Measurements from ENCODE around the gene HHIPL1. TPM values are rescaled to one million over a fixed set of nuclear protein-coding genes. Genes with fewer than 3 reads are reported as not detected.

HHIPL1 gene
- total RNA-seq, 3 donors from 2014 or later: 0.26 to 3.2 (median 1.1) TPM

DNA sequence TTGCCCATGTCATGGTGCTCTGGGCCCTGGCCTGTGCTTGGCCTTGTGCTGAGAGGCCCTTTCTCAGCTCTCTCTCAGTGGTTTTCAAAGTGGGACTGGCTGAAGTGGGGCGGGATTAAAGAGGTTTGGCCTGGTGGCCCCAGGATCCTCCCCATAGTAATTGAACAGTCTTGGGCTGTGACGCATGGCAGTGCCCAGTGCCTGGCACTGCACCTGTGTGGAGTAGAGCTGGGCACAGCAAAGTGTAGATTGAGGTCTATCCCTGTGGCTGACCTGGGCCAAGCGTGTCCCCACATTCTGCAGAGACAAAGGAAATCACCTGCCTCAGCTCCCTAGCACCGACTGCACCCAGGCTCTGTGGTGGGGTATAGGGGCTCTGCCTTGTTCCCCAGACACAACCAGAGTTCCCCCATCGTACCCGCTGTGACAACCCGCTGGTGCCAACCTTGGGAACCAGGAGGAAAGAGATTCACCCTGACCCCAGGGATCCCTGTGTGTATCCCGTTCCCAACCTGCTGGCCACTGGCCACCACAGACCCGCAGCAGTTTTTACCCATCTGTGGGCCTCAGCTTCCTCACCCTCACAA is 29.2 kb downstream of the HHIPL1 start:
- Histone ChIP-seq H3K9me3 (peaks cover 14% of the 10 kb centered on the region), H3K36me3 (ENCODE audit: low read depth) (no peaks in the 10 kb centered on the region), H3K4me3 (no peak overlapping the region), H3K4me1 (ENCODE audit: low read depth) (peaks cover 3% of the 10 kb centered on the region)
- no peak for DNase-seq
- intact Hi-C loops (cut with DNase I, micrococcal nuclease): no loop called here
- TF ChIP-seq, protein P1, sequence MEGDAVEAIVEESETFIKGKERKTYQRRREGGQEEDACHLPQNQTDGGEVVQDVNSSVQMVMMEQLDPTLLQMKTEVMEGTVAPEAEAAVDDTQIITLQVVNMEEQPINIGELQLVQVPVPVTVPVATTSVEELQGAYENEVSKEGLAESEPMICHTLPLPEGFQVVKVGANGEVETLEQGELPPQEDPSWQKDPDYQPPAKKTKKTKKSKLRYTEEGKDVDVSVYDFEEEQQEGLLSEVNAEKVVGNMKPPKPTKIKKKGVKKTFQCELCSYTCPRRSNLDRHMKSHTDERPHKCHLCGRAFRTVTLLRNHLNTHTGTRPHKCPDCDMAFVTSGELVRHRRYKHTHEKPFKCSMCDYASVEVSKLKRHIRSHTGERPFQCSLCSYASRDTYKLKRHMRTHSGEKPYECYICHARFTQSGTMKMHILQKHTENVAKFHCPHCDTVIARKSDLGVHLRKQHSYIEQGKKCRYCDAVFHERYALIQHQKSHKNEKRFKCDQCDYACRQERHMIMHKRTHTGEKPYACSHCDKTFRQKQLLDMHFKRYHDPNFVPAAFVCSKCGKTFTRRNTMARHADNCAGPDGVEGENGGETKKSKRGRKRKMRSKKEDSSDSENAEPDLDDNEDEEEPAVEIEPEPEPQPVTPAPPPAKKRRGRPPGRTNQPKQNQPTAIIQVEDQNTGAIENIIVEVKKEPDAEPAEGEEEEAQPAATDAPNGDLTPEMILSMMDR (IDR thresholded peaks at IDR 0.05): no peak
- no peak for ATAC-seq

- DNase-seq (no peak), ATAC-seq (no peak)
- TF ChIP-seq, protein P1 (IDR thresholded peaks at IDR 0.05): no peak
- H3K9me3 ChIP-seq: peaks cover 14% of the 10 kb centered on the region
- peaks cover 3% of the 10 kb centered on the region for H3K4me1 ChIP-seq (ENCODE audit: low read depth)
- intact Hi-C loops (cut with DNase I, micrococcal nuclease): no loop called here
- no peak overlapping the region for H3K4me3 ChIP-seq
- no peaks in the 10 kb centered on the region for H3K36me3 ChIP-seq (ENCODE audit: low read depth)
Observed at GRCh38 chr14:99674776-99675381, 29.9 kb downstream of the HHIPL1 start.

GRCh38 chr14:99675382-99675835 is 30.5 kb downstream of the HHIPL1 start:
- DNase-seq (no peak), ATAC-seq (no peak)
- peaks cover 14% of the 10 kb centered on the region for H3K9me3 ChIP-seq
- TF ChIP-seq, protein P1 (IDR thresholded peaks at IDR 0.05): no peak
- no peaks in the 10 kb centered on the region for H3K36me3 ChIP-seq (ENCODE audit: low read depth)
- intact Hi-C loops (cut with DNase I, micrococcal nuclease): no loop called here
- H3K4me3 ChIP-seq: no peak overlapping the region
- H3K4me1 ChIP-seq (ENCODE audit: low read depth): peaks cover 3% of the 10 kb centered on the region

DNA sequence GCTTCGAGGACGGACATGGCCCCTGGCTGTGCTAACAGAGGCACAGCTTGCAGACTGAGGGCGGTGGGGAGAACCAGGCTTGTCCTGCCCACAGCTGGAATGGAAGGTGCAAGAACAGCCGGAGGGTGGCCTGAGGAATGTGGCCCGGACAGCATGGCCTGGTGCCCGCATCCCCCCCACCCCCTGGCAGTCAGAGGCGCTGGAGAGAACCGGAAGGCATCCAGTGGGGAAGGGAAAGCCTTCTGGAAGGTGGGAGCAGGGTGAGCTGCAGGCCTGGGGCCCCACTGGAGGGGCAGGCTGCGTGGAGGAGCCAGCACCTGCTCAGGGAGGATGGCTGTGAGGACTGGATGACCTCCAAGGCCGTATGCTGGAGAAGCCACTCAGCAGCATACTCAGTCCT is 31.0 kb downstream of the HHIPL1 start:
- no peak for ATAC-seq
- peaks cover 14% of the 10 kb centered on the region for H3K9me3 ChIP-seq
- no peaks in the 10 kb centered on the region for H3K36me3 ChIP-seq (ENCODE audit: low read depth)
- H3K4me3 ChIP-seq: no peak overlapping the region
- intact Hi-C loops (cut with DNase I, micrococcal nuclease): no loop called here
- no peak for DNase-seq
- H3K4me1 ChIP-seq (ENCODE audit: low read depth): peaks cover 3% of the 10 kb centered on the region
- TF ChIP-seq, protein P1 (IDR thresholded peaks at IDR 0.05): no peak

DNA sequence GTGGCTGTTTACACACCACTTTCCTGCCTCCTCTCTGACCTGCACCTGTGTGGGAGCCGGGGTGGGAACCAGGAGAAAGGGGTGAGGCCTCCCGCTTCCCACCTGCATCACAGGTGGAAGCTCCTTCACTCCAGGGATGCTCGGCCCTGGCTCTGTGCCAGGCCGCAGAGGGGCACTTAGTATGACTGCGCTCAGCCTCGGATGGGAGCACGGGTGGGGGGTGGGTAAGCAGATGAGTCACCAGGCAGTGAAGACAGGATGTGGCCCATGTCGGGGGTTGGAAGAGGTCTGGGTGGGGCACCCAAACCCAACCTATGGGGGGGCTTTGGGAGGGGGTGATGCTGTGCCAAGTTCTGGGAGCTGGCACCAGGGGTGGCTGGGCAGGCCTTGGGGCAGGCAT is 31.7 kb downstream of the HHIPL1 start:
- intact Hi-C loops (cut with DNase I, micrococcal nuclease): no loop called here
- ATAC-seq (no peak), DNase-seq (no peak)
- Histone ChIP-seq H3K4me3 (no peak overlapping the region), H3K36me3 (ENCODE audit: low read depth) (no peaks in the 10 kb centered on the region), H3K9me3 (peaks cover 14% of the 10 kb centered on the region), H3K4me1 (ENCODE audit: low read depth) (peaks cover 3% of the 10 kb centered on the region)
- TF ChIP-seq, protein P1 (IDR thresholded peaks at IDR 0.05): no peak
